ENCODE measurements around the gene LCORL.

DNA sequence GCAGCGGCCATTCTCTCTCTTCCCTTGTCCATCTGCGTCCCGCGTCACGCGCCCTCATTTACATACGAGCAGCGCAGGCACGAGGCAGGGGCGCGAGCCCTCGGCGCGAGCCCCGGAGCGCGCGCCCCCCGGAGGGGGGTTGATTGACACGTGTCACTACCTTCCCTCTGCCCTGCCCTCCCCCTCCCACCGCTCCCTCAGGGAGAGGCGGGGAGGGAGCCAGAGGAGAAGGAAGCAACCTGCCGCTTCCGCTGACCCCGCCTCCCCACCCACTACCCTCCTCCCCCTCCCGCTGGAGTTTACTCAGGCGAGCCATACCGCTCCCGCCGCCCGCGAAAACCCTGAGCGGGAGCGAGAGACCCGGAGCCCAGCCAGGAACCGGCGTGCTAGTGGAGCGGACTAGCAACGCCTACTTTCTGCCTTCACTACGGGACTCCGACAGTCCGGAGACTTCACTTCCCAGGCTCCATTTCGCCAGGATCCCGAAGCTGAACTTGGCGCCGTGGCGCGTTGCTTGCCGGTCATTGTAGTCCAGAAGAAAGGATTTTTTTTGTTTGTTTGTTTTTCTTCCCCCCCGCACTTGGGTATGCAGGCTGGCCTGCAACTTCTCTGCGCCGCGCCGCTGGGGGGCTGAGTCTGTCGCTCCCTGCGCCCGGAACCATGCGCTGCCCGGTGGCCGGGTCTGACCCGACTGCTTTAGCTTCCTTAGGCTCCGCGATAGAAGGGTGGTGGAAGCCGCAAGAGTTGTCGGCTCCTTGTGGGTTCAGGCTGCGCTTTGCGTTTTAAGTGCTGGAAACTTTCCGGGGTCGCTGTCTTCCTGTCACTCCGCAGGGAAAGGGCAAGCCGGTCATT, at the start of gene LCORL:
- TF ChIP-seq CTCF (conservative IDR thresholded peaks at IDR 0.05; ENCODE audit: low read length) (0 out of 2 replicates have a peak, but pooled peaks have one; percentile 17), EZH2phosphoT487 (IDR thresholded peaks at IDR 0.05; ENCODE audit: borderline replicate concordance) (no peak)
